Measurements from ENCODE around the gene GOLGA3.
"Not testable (repeated sequence)": the region's sequence is repeated elsewhere in the genome, so short reads cannot be mapped to it uniquely, and the experiment has no call there.

DNA sequence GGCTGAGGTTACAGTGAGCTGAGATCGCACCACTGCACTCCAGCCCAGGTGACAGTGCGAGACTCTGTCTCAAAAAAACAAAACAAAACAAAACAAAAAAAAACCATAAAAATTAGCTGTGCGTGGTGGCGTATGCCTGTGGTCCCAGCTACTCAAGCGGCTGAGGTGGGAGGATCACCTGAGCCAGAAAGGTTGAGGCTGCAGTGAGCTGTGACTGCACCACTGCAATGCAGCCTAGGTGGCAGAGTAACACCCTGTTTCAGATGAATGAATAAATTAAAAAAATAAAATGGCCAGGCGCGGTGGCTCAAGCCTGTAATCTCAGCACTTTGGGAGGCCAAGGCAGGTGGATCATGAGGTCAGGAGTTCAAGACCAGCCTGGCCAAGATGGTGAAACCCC, 75.0 kb downstream of the GOLGA3 start:
- TF ChIP-seq, protein P1, sequence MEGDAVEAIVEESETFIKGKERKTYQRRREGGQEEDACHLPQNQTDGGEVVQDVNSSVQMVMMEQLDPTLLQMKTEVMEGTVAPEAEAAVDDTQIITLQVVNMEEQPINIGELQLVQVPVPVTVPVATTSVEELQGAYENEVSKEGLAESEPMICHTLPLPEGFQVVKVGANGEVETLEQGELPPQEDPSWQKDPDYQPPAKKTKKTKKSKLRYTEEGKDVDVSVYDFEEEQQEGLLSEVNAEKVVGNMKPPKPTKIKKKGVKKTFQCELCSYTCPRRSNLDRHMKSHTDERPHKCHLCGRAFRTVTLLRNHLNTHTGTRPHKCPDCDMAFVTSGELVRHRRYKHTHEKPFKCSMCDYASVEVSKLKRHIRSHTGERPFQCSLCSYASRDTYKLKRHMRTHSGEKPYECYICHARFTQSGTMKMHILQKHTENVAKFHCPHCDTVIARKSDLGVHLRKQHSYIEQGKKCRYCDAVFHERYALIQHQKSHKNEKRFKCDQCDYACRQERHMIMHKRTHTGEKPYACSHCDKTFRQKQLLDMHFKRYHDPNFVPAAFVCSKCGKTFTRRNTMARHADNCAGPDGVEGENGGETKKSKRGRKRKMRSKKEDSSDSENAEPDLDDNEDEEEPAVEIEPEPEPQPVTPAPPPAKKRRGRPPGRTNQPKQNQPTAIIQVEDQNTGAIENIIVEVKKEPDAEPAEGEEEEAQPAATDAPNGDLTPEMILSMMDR (conservative IDR thresholded peaks at IDR 0.05): not testable (repeated sequence)
- TF ChIP-seq ZFX (IDR thresholded peaks at IDR 0.05): not testable (repeated sequence)

All from C4-2B (cell line).